Fibroblast of lung (primary cell): ENCODE results near the gene SRSF9. TPM values are rescaled to one million over a fixed set of nuclear protein-coding genes. Genes with fewer than 3 reads are reported as not detected.

ENCODE experiments used
- DNase-seq, 2 donors: peaks; one replicate each; pipeline versions ENCODE4 v3.0.0 to v3.0.0-alpha.2; 2010; ENCODE audit warnings: low read depth in 2 of 2
- H2AFZ ChIP-seq: 2 replicates; pipeline ENCODE4 v1.5.1; 2012; ENCODE audit warnings: low read length, control low read depth, inconsistent platforms
- H3K27ac ChIP-seq: 2 replicates; pipeline ENCODE4 v1.5.1; 2011; ENCODE audit warnings: low read length, control low read depth; ENCODE audit not compliant: insufficient read depth
- H3K27me3 ChIP-seq: 2 replicates; pipeline ENCODE4 v1.5.1; 2011; ENCODE audit warnings: mild to moderate bottlenecking, low read length; ENCODE audit not compliant: control insufficient read depth, insufficient read depth
- H3K36me3 ChIP-seq: 2 replicates; pipeline ENCODE4 v1.5.1; 2011; ENCODE audit warnings: low read length; ENCODE audit not compliant: control insufficient read depth, insufficient read depth
- H3K4me1 ChIP-seq: 2 replicates; pipeline ENCODE4 v1.5.1; 2011; ENCODE audit warnings: low read length; ENCODE audit not compliant: control insufficient read depth, insufficient read depth; ENCODE audit errors: extremely low read depth
- H3K4me2 ChIP-seq: 2 replicates; pipeline ENCODE4 v1.5.1; 2011; ENCODE audit warnings: low read length, control low read depth; ENCODE audit not compliant: insufficient read depth; ENCODE audit errors: extremely low read depth
- H3K4me3 ChIP-seq, 4 experiments: fragments of 200-600 bp in 1 of 4; sonication (generic) in 1 of 4; replicated peaks in 1 of 4; 2 replicates each; pipeline ENCODE4 v1.5.1; 2011 to 2016; ENCODE audit warnings: low read length in 4 of 4, low read depth in 3 of 4, mild to moderate bottlenecking in 3 of 4, control low read depth in 2 of 4, inconsistent platforms in 1 of 4, mixed read lengths in 1 of 4; ENCODE audit not compliant: insufficient read depth in 1 of 4; ENCODE audit errors: control extremely low read depth in 1 of 4
- H3K79me2 ChIP-seq: 2 replicates; pipeline ENCODE4 v1.5.1; 2012; ENCODE audit warnings: mild to moderate bottlenecking, low read length, inconsistent platforms; ENCODE audit not compliant: control insufficient read depth, insufficient read depth
- H3K9ac ChIP-seq: 2 replicates; pipeline ENCODE4 v1.5.1; 2011; ENCODE audit warnings: mild to moderate bottlenecking, low read length, control low read depth; ENCODE audit not compliant: insufficient read depth
- H3K9me3 ChIP-seq: 2 replicates; pipeline ENCODE4 v1.5.1; 2012; ENCODE audit warnings: low read depth, low read length; ENCODE audit not compliant: control insufficient read depth, insufficient read depth
- H4K20me1 ChIP-seq: 2 replicates; pipeline ENCODE4 v1.5.1; 2011; ENCODE audit warnings: low read length; ENCODE audit not compliant: control insufficient read depth, insufficient read depth; ENCODE audit errors: extremely low read depth
- EZH2 ChIP-seq: IDR thresholded peaks from 2 replicates; pipeline ENCODE4 v1.5.1; 2012; ENCODE audit warnings: low read length, control low read depth, mild to moderate bottlenecking; ENCODE audit errors: missing control alignments
- polyA plus RNA-seq, 2 donors: library from polyadenylated mRNA; depleted of rRNA in 1 of 2; stranded (reverse) in 1 of 2; unstranded in 1 of 2; fragments of >200 nt; gene quantifications; 2 replicates each; pipeline ENCODE4 v1.2.1, GENCODE V29; 2011 to 2012; ENCODE audit warnings: missing spikeins in 1 of 2
- total RNA-seq: library from RNA; depleted of rRNA; stranded (reverse); fragments of >200 nt; gene quantifications from 2 replicates; pipeline ENCODE4 v1.2.1, GENCODE V29; 2014
- TF ChIP-seq, protein P1 (sequence below), 2 donors: IDR thresholded peaks in 1 of 2; conservative IDR thresholded peaks in 1 of 2; 1 replicate in 1 of 2; 2 replicates in 1 of 2; pipeline ENCODE4 v1.5.1; 2011 to 2012; ENCODE audit warnings: low read length in 2 of 2, control low read depth in 1 of 2, inconsistent platforms in 1 of 2, low read depth in 1 of 2, mild to moderate bottlenecking in 1 of 2

The SRSF9 gene
- total and polyA plus RNA-seq, 2 donors (not counting 1 experiment from before 2014, with no cell fraction given) = 150 to 188 TPM

DNA sequence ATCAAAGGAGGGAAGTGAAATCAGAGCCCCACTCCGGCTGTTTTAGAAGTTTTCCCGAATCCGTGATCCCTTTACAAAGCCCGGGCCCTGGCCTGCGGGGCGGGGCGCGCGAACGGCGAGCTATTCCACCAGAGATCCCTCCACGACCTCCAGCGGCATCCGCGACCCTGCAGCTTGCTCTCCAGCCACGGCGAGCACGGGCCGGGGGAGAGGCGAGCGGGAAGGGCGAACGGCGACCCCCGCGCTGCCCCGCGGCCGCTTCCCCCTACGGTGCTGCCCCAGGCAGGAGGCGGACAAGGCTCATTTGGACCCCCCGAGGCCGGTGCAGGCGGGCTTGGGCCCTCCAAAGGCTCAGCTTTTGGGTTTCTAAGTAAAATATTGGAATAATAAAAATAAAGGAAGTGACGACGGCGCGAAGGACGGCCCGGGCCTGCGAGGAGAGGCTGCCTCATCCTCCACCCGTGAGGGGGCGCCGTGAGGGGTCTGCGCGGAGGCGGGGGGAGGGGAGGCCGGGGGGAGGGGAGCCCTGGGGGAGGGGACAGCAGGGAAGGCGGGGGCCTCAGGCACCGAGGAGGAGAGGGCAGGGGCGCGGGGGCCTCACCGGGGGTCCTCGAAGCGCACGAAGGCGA lies 613 bp downstream of the SRSF9 start:
- no peaks in the 10 kb centered on the region for H3K9me3 ChIP-seq
- TF ChIP-seq, protein P1, sequence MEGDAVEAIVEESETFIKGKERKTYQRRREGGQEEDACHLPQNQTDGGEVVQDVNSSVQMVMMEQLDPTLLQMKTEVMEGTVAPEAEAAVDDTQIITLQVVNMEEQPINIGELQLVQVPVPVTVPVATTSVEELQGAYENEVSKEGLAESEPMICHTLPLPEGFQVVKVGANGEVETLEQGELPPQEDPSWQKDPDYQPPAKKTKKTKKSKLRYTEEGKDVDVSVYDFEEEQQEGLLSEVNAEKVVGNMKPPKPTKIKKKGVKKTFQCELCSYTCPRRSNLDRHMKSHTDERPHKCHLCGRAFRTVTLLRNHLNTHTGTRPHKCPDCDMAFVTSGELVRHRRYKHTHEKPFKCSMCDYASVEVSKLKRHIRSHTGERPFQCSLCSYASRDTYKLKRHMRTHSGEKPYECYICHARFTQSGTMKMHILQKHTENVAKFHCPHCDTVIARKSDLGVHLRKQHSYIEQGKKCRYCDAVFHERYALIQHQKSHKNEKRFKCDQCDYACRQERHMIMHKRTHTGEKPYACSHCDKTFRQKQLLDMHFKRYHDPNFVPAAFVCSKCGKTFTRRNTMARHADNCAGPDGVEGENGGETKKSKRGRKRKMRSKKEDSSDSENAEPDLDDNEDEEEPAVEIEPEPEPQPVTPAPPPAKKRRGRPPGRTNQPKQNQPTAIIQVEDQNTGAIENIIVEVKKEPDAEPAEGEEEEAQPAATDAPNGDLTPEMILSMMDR (conservative IDR thresholded peaks at IDR 0.05 in 1 of 2, IDR thresholded peaks at IDR 0.05 in 1 of 2; ENCODE audit: low read depth in 1 of 2, low read length in 2 of 2) = no peak
- no peak for TF ChIP-seq EZH2
- peak overlapping the region; percentile 84 to 92 (median 88) for H3K4me3 ChIP-seq
- H3K36me3 ChIP-seq = peaks cover 5% of the 10 kb centered on the region
- H3K27ac ChIP-seq = peak overlapping the region; percentile 76
- no peaks in the 10 kb centered on the region for H3K27me3 ChIP-seq
- H2AFZ ChIP-seq = peak overlapping the region; percentile 80
- H3K4me2 ChIP-seq = peak overlapping the region; percentile 96
- peak overlapping the region; percentile 92 for H3K9ac ChIP-seq
- peaks cover 5% of the 10 kb centered on the region for H3K4me1 ChIP-seq
- H4K20me1 ChIP-seq = peaks cover 5% of the 10 kb centered on the region
- DNase-seq = peak in 1 of 2 donors; percentile 17
- peaks cover 55% of the 10 kb centered on the region for H3K79me2 ChIP-seq

DNA sequence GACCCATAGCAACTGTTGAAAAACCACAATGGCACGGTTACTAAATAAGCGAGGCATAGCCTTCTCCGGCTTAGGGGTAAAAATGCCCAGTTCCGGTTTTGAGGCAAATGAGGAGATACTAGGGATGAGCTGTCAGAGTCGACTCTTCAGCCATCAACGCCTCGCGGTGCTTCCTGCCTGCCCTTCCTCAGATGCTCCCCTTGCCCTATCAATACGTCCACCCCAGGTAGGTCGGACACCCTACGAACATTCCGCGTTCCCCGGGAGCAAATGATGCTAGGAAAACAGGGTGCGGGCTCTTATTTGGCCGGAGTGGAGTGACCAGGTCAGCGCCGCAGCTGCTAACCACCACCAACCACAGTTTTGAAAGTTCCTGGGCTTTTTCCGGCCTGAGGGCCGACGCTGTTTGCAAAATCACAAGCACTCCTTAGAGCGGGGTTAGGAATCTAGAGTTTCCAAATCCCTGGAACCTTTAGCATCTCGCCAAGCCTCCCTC lies 1.2 kb downstream of the SRSF9 start:
- H4K20me1 ChIP-seq = peaks cover 5% of the 10 kb centered on the region
- peaks cover 5% of the 10 kb centered on the region for H3K4me1 ChIP-seq
- H3K9me3 ChIP-seq = no peaks in the 10 kb centered on the region
- H3K4me2 ChIP-seq = peak overlapping the region; percentile 96
- H3K9ac ChIP-seq = peak overlapping the region; percentile 92
- peaks cover 10% of the 10 kb centered on the region for H3K36me3 ChIP-seq
- H2AFZ ChIP-seq = peak overlapping the region; percentile 33
- peak; percentile 63 to 71 for DNase-seq
- H3K4me3 ChIP-seq = peak overlapping the region; percentile 84 to 92 (median 88)
- peak overlapping the region; percentile 76 for H3K27ac ChIP-seq
- TF ChIP-seq, protein P1 (conservative IDR thresholded peaks at IDR 0.05 in 1 of 2, IDR thresholded peaks at IDR 0.05 in 1 of 2; ENCODE audit: low read depth in 1 of 2, low read length in 2 of 2) = no peak
- no peak for TF ChIP-seq EZH2
- no peaks in the 10 kb centered on the region for H3K27me3 ChIP-seq
- H3K79me2 ChIP-seq = peaks cover 60% of the 10 kb centered on the region

DNA sequence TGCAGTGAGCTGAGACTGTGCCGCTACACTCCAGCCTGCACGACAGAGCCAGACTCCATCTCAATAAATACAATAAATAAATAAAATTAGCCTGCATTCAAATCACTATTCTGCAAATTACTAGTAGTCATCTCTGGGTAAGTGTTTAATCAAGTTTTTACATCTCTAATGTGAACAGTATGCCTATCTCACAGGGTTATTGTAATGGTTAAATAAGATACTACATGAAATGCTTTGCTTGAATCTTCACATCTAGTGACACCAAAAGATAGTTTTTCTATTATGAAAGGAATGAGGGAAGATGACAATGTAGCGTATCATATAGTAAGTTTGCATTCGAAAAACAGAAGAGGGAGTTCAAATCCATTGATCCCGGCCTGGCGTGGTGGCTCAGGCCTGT lies 2.1 kb downstream of the SRSF9 start:
- H2AFZ ChIP-seq = no peak overlapping the region
- H3K9me3 ChIP-seq = no peaks in the 10 kb centered on the region
- H4K20me1 ChIP-seq = peaks cover 5% of the 10 kb centered on the region
- H3K4me3 ChIP-seq = peak overlapping the region in 1 of 4 experiments; percentile 84
- no peak for DNase-seq
- no peaks in the 10 kb centered on the region for H3K27me3 ChIP-seq
- no peak overlapping the region for H3K4me2 ChIP-seq
- H3K79me2 ChIP-seq = peaks cover 61% of the 10 kb centered on the region
- TF ChIP-seq, protein P1 (conservative IDR thresholded peaks at IDR 0.05 in 1 of 2, IDR thresholded peaks at IDR 0.05 in 1 of 2; ENCODE audit: low read depth in 1 of 2, low read length in 2 of 2) = no peak
- TF ChIP-seq EZH2 = no peak
- H3K27ac ChIP-seq = no peak overlapping the region
- H3K36me3 ChIP-seq = peaks cover 15% of the 10 kb centered on the region
- H3K9ac ChIP-seq = no peak overlapping the region
- peaks cover 5% of the 10 kb centered on the region for H3K4me1 ChIP-seq
